Activated effector memory CD4-positive, alpha-beta T cell treated with anti-CD3 and anti-CD28 coated beads, Interleukin-2, amount 50 U/mL, for 16 hours (primary cell): ENCODE measurements around the gene LARGE2.
A peak's percentile ranks its signal among the peaks of the same experiment; 100 is the strongest.

Source experiments
- DNase-seq: peaks from one replicate; pipeline ENCODE4 v3.0.0-alpha.2; 2020

LARGE2 gene

GRCh38 chr11:45930951-45931570 lies 8.6 kb downstream of the LARGE2 start:
- no peak for DNase-seq

GRCh38 chr11:45931739-45932138 lies 9.3 kb downstream of the LARGE2 start:
- DNase-seq, result no peak

GRCh38 chr11:45932217-45932616 lies 9.8 kb downstream of the LARGE2 start:
- DNase-seq, result no peak

- DNase-seq, result no peak
These were observed 10.8 kb downstream of the LARGE2 start for GRCh38 chr11:45933131-45933831.

GRCh38 chr11:45933846-45934579 lies 11.6 kb downstream of the LARGE2 start:
- no peak for DNase-seq

- no peak for DNase-seq
These were observed 12.3 kb downstream of the LARGE2 start for GRCh38 chr11:45934580-45935318.

GRCh38 chr11:45935349-45936064 lies 13.1 kb downstream of the LARGE2 start:
- DNase-seq, result no peak

GRCh38 chr11:45936511-45937054 lies 14.1 kb downstream of the LARGE2 start:
- no peak for DNase-seq

- no peak for DNase-seq
These were observed 15.5 kb downstream of the LARGE2 start for GRCh38 chr11:45937916-45938315.

GRCh38 chr11:45939836-45940235 lies 17.4 kb downstream of the LARGE2 start:
- DNase-seq, result no peak

GRCh38 chr11:45941285-45941684 lies 18.8 kb downstream of the LARGE2 start:
- no peak for DNase-seq

GRCh38 chr11:45942381-45942780 lies 19.9 kb downstream of the LARGE2 start:
- no peak for DNase-seq

GRCh38 chr11:45945397-45945999 lies 23.0 kb downstream of the LARGE2 start:
- DNase-seq, result no peak

GRCh38 chr11:45947885-45948284 lies 25.4 kb downstream of the LARGE2 start:
- no peak for DNase-seq

GRCh38 chr11:45948356-45948755 lies 25.9 kb downstream of the LARGE2 start:
- no peak for DNase-seq

- DNase-seq, result no peak
These were observed 27.5 kb downstream of the LARGE2 start for GRCh38 chr11:45949992-45950407.

GRCh38 chr11:45959851-45960250 lies 37.4 kb downstream of the LARGE2 start:
- DNase-seq, result no peak

GRCh38 chr11:45960387-45961095 lies 38.1 kb downstream of the LARGE2 start:
- DNase-seq, result no peak

- no peak for DNase-seq
These were observed 39.3 kb downstream of the LARGE2 start for GRCh38 chr11:45961751-45962240.

GRCh38 chr11:45964911-45965389 lies 42.5 kb downstream of the LARGE2 start:
- DNase-seq, result peak; percentile 83

GRCh38 chr11:45967506-45967905 lies 45.0 kb downstream of the LARGE2 start:
- no peak for DNase-seq
